ENCODE results near the gene CCDC102B.
"Not testable (repeated sequence)": the region's sequence is repeated elsewhere in the genome, so short reads cannot be mapped to it uniquely, and the experiment has no call there.

The CCDC102B gene

GRCh38 chr18:68983126-68983525 is 185.2 kb downstream of the CCDC102B start:
- no peak for DNase-seq

- DNase-seq = no peak
Observed at GRCh38 chr18:68984342-68984741, 186.5 kb downstream of the CCDC102B start.

- no peak for DNase-seq
Observed at GRCh38 chr18:68985172-68985820, 187.4 kb downstream of the CCDC102B start.

GRCh38 chr18:68991286-68991685 is 193.4 kb downstream of the CCDC102B start:
- no peak for DNase-seq

- DNase-seq = no peak
Observed at GRCh38 chr18:68992719-68993482, 195.0 kb downstream of the CCDC102B start.

- no peak for DNase-seq
Observed at GRCh38 chr18:68995675-68996074, 197.8 kb downstream of the CCDC102B start.

- DNase-seq = no peak
Observed at GRCh38 chr18:68997845-68998244, 200.0 kb downstream of the CCDC102B start.

GRCh38 chr18:69000366-69000765 is 202.5 kb downstream of the CCDC102B start:
- DNase-seq = no peak

- no peak for DNase-seq
Observed at GRCh38 chr18:69002233-69002632, 204.4 kb downstream of the CCDC102B start.

- not testable (repeated sequence) for DNase-seq
Observed at GRCh38 chr18:69006212-69006611, 208.3 kb downstream of the CCDC102B start.

GRCh38 chr18:69008538-69008937 is 210.7 kb downstream of the CCDC102B start:
- no peak for DNase-seq

GRCh38 chr18:69021211-69021805 is 223.4 kb downstream of the CCDC102B start:
- DNase-seq = no peak

- DNase-seq = no peak
Observed at GRCh38 chr18:69022426-69022825, 224.5 kb downstream of the CCDC102B start.

- DNase-seq = no peak
Observed at GRCh38 chr18:69031571-69031970, 233.7 kb downstream of the CCDC102B start.

GRCh38 chr18:69032009-69032408 is 234.1 kb downstream of the CCDC102B start:
- DNase-seq = no peak

GRCh38 chr18:69035756-69036155 is 237.9 kb downstream of the CCDC102B start:
- DNase-seq = no peak

GRCh38 chr18:69044215-69044614 is 246.3 kb downstream of the CCDC102B start:
- no peak for DNase-seq

GRCh38 chr18:69064063-69064462 is 266.2 kb downstream of the CCDC102B start:
- DNase-seq = no peak

- no peak for DNase-seq
Observed at GRCh38 chr18:69067048-69067447, 269.2 kb downstream of the CCDC102B start.

GRCh38 chr18:69071680-69072079 is 273.8 kb downstream of the CCDC102B start:
- DNase-seq = no peak

GRCh38 chr18:69081846-69082245 is 284.0 kb downstream of the CCDC102B start:
- no peak for DNase-seq

- no peak for DNase-seq
Observed at GRCh38 chr18:69082499-69082898, 284.6 kb downstream of the CCDC102B start.

GRCh38 chr18:69085951-69086350 is 288.1 kb downstream of the CCDC102B start:
- no peak for DNase-seq

GRCh38 chr18:69088973-69089372 is 291.1 kb downstream of the CCDC102B start:
- DNase-seq = no peak

All from NCI-H2227 treated with DMSO at 0.1 percent for 48 hours (cell line).